HG02852 (cell line): ENCODE results near the gene KAZN.

ENCODE experiments used
- ATAC-seq: cut with Tn5 transposase; IDR thresholded peaks from one replicate; pipeline ENCODE4 v1.9.1; 2021; ENCODE audit warnings: mild to moderate bottlenecking, moderate library complexity; ENCODE audit not compliant: unreplicated experiment

KAZN gene

DNA sequence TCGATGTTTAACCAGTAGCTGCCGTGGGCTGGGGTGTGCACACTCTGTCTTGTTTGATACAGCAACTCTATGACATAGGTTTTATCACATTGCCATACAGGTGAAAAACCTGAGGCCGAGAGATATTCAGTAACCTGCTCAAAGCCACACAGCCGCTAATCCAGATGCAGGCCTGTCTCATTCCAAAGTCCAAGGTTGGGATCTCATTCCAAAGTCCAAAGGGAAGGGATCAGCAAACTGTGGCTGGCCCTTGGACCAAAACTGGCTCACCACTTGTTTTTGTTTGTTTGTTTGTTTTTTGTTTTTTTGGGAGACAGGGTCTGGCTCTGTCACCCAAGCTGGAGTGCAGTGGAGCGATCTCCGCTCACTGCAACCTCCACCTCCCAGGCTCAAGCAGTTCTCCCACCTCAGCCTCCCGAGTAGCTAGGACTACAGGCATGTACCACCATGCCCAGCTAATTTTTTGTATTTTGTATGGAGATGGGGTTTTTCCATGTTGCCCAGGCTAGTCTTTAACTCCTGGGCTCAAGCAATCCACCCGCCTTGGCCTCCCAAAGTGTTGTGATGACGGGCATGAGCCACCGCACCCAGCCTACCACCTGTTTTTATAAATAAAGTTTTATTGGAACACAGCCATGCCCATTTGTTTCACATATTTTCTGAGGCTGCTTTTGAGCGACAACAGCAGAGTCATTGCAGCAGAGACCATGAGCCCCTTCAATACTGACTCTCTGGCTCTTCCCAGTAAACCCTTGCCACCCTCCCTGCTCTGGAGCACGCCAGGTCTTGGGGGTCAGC is 391.6 kb downstream of the KAZN start:
- no peak for ATAC-seq

DNA sequence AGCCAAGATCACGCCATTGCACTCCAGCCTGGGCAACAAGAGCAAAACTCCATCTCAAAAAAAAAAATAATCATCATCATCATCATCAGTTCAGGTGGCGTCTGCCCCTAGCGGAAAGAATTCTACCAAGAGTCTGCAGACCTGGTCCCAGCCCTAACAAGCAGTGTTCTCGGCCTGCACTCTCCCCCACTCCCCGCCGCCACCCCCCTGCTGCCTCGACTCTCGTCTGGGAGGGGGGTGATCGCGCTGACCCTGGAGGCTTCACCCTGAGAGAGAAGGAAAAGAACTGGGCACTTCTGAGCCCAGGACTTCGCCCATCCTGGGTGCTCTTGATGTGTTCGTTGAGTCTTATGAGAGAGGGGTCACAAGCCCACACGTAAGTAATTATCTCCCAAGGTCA is 394.9 kb downstream of the KAZN start:
- no peak for ATAC-seq

GRCh38 chr1:14994148-14994547 is 395.7 kb downstream of the KAZN start:
- ATAC-seq, result no peak

DNA sequence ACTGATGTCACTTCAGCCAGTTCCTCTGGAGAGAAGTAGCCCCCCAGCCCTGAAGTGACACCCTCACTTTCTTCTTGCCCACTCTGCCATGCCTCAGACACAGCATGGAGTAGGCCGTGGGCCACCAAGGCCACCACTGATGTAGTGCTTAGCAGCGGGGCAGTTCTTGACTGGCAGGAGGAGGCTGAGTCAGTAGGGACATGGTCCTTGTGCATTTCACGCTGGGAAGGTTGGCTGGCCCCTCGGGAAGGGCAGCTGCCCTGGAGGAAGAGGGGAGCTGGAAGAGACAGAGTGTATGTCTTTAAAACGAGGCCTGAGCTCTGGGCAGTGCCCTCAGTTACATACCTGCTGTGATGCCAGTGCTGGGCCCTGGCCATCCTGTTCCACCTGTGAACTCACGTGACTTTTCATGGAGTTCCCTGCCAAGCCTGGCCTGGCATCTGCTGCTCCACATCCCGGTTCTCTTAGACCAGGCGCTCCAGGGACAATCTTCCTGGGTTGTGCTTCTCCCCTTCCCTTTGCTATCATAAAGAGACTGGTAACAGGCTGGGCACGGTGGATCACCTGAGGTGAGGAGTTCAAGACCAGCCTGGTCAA is 396.5 kb downstream of the KAZN start:
- no peak for ATAC-seq

- ATAC-seq, result no peak
Observed at GRCh38 chr1:14996133-14997050, 397.9 kb downstream of the KAZN start.

- no peak for ATAC-seq
Observed at GRCh38 chr1:14997646-14998276, 399.3 kb downstream of the KAZN start.

DNA sequence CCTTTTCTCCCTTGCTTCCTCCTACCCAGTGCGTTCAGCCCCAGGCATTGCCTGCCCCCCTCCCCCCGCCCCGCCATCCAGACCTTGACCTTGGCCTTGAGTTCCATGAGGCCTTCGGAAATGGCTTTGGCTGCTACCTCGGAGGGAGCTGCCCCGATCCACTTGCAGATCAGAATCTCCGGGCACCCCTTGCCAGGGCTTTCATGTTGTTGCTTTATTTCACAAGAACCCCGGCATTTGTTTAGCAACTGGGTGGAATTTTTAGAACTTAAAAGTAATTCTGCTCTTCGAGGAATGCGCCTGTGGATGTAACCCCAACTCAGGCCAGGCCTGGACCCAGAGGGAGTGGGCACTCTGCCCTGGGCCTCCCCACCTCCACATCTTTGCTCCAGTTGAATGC is 401.0 kb downstream of the KAZN start:
- ATAC-seq, result no peak

DNA sequence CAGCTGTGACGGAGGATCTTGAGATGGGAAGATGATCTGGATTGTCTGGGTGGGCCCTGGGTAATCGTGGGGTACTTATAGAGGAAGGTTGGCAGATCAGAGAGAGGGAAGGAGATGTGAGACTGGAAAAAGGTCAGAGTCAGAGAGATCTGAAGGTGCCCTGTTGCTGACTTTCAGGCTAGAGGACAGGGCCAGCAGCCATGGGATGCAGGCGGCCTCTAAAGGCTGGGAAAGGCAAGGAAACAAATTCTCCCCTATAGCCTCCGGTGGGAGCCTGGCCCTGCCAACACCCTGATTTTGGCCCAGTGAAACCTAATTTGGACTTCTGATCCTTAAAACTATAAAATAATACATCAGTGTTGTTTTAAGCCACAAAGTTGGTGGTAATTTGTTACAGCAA is 401.5 kb downstream of the KAZN start:
- no peak for ATAC-seq

GRCh38 chr1:15000671-15001070 is 402.2 kb downstream of the KAZN start:
- no peak for ATAC-seq

GRCh38 chr1:15001317-15001915 is 402.9 kb downstream of the KAZN start:
- no peak for ATAC-seq

- no peak for ATAC-seq
Observed at GRCh38 chr1:15002325-15002724, 403.8 kb downstream of the KAZN start.

DNA sequence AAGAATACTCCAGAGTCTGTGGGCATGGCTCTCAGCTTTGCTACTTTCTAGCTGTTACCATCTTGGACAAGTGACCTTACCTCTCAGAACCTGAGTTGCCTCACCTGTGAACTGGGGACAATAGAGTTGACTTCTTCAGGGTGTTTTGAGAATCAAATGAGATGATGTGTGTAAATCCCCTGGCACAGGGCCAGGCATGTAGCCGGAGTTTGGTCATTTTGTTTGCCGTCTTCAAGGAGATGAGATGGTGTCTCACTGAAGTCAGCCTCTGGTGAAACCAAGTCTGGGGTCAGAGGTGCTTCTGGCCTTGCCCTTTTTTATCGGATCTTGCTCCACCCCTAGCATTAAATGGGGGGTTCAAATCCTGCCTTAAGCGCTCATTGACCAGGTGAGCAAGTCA is 405.9 kb downstream of the KAZN start:
- no peak for ATAC-seq

DNA sequence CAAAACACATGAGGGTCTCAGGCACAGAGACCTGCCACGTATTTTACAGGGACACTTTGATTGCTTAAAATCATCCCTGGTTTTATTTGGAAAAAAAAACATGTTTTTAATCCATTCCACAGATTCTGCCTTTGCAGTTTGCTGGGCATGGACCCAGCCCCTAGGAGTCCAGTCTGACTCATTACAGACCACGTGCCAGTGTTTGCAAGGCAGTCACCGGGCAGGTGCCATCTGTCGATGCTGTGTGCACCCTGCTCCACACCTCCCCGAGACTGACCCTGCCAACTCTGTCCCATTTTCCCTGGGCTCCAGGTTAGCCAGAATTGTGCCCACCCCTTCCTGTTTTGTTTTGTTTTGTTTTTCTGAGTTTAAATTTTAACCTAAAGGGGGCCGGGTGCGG is 406.6 kb downstream of the KAZN start:
- no peak for ATAC-seq

DNA sequence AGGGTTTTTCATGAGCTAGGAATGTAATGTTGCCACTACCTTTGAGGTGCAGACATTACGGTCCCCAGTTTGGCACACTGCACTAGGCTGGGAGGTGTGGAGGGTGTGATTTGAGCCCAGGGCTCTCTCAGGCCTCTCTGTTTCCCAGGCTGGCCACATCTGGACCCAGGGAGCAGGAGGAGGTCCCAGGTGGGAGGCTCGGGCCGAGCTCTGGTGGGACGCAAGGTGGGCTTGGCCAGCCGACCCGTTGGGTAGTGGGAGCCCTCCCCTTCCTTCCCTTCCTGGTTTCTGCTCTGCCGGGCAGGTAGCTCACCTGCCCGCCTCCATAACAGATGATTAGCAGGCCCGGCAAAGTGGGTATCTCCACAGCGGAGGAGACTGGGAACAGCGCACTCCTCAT is 408.9 kb downstream of the KAZN start:
- no peak for ATAC-seq

GRCh38 chr1:15007842-15008241 is 409.4 kb downstream of the KAZN start:
- no peak for ATAC-seq

DNA sequence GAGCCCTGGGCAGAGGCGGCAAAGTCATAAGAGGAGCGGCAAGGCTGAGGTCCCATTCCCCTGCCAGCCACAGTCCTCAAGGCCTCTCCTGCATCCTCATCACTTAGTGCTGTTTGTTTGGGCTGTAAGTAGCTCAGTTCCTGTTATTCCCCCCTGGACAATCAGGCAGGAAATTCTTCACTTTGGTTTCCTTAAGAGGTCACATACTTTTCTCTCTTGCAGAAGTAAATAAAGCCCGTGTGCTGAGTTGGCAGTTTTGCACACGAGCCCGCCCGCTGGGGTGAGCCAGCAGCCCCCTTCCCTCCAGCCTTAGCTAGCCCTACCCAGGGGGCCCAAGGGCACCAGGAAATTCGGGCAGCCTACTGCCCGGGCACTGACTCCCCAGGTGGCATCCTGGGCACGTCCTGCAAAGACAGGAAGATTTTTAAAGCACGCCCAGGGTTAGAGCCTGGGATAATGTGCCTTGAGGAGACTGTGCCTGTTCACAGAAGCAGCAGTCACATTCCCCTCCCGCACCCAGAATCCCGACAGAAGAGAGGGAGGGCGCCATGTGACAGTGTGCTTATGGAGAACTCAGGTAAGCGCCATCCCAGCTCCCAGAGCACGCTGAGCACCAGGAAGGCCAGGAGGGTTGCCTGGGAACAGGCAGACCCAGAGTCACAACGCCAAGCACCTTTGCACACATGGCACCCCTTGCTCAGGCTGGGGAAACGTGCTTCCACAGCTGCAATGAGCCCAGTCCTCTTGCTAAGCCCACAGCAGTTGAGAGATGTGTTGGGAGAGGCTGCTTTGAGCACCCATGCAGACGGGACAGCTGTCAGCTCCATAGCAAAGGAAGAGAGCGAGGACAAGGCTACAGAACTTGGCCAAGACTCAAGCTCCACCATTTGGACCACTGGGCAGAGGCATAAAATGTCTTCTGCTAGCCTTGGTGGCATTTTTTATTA is 410.6 kb downstream of the KAZN start:
- no peak for ATAC-seq

- no peak for ATAC-seq
Observed at GRCh38 chr1:15011160-15011559, 412.7 kb downstream of the KAZN start.

GRCh38 chr1:15011661-15012060 is 413.2 kb downstream of the KAZN start:
- ATAC-seq, result no peak

- ATAC-seq, result no peak
Observed at GRCh38 chr1:15012822-15013221, 414.3 kb downstream of the KAZN start.

GRCh38 chr1:15013767-15014166 is 415.3 kb downstream of the KAZN start:
- no peak for ATAC-seq
